ENCODE results near the gene RBM26. TPM values are rescaled to one million over a fixed set of nuclear protein-coding genes. Genes with fewer than 3 reads are reported as not detected.

RBM26 gene
- polyA plus RNA-seq, 1 experiment, result 29.1 TPM

- ChIA-PET CTCF (interaction anchor here (0.6 to 0.8 kb wide), 3 partner anchors 22 to 40 kb away, joined by 3 to 7 read pairs (median 3); partner anchors contain the start of gene RBM26), POLR2A (no interaction called here)
- Histone ChIP-seq H3K9me3 (ENCODE audit: control insufficient read depth, insufficient read depth, low read length) (no peaks in the 10 kb centered on the region), H3K27ac (ENCODE audit: low read depth, low read length) (no peak overlapping the region), H3K4me3 (ENCODE audit: low read depth, low read length) (no peak overlapping the region), H3K27me3 (ENCODE audit: control insufficient read depth, insufficient read depth, low read length) (no peaks in the 10 kb centered on the region)
- no peak for TF ChIP-seq CTCF (IDR thresholded peaks at IDR 0.05; ENCODE audit: low read depth, low read length)
- no peak for DNase-seq (ENCODE audit: low read depth, low spot score)
Measured at GRCh38 chr13:79384022-79384610, 21.9 kb downstream of the RBM26 start.

GRCh38 chr13:79382545-79383275 is 23.3 kb downstream of the RBM26 start:
- Histone ChIP-seq H3K4me3 (ENCODE audit: low read depth, low read length) (no peak overlapping the region), H3K27ac (ENCODE audit: low read depth, low read length) (no peak overlapping the region), H3K27me3 (ENCODE audit: control insufficient read depth, insufficient read depth, low read length) (no peaks in the 10 kb centered on the region), H3K9me3 (ENCODE audit: control insufficient read depth, insufficient read depth, low read length) (no peaks in the 10 kb centered on the region)
- no peak for TF ChIP-seq CTCF (IDR thresholded peaks at IDR 0.05; ENCODE audit: low read depth, low read length)
- ChIA-PET POLR2A (no interaction called here), CTCF (interaction anchor here (0.9 to 1.1 kb wide), 3 partner anchors 8 to 42 kb away, joined by 3 to 4 read pairs (median 3); no protein-coding TSS in a partner anchor)
- no peak for DNase-seq (ENCODE audit: low read depth, low spot score)

GRCh38 chr13:79380997-79381396 is 25.1 kb downstream of the RBM26 start:
- TF ChIP-seq CTCF (IDR thresholded peaks at IDR 0.05; ENCODE audit: low read depth, low read length), result no peak
- CTCF ChIA-PET, result interaction anchor here (0.6 to 3.6 kb wide), 4 partner anchors 10 to 1791 kb away, joined by 3 to 20 read pairs (median 4); no protein-coding TSS in a partner anchor

GRCh38 chr13:79379274-79379673 is 26.8 kb downstream of the RBM26 start:
- ChIA-PET CTCF (interaction anchor here (0.7 to 3.6 kb wide), 3 partner anchors 9 to 940 kb away, joined by 3 to 20 read pairs (median 9); no protein-coding TSS in a partner anchor), POLR2A (interaction anchor here (0.6 to 0.7 kb wide), 2 partner anchors 8 to 744 kb away, joined by 3 to 5 read pairs; no protein-coding TSS in a partner anchor)
- no peak for TF ChIP-seq CTCF (IDR thresholded peaks at IDR 0.05; ENCODE audit: low read depth, low read length)
- no peak overlapping the region for H3K27ac ChIP-seq (ENCODE audit: low read depth, low read length)
- no peaks in the 10 kb centered on the region for H3K27me3 ChIP-seq (ENCODE audit: control insufficient read depth, insufficient read depth, low read length)
- H3K9me3 ChIP-seq (ENCODE audit: control insufficient read depth, insufficient read depth, low read length), result no peaks in the 10 kb centered on the region
- H3K4me3 ChIP-seq (ENCODE audit: low read depth, low read length), result no peak overlapping the region
- DNase-seq (ENCODE audit: low read depth, low spot score), result no peak

More at GRCh38 chr13:79380997-79381396, 25.1 kb downstream of the RBM26 start:
- no peaks in the 10 kb centered on the region for H3K9me3 ChIP-seq (ENCODE audit: control insufficient read depth, insufficient read depth, low read length)
- no peaks in the 10 kb centered on the region for H3K27me3 ChIP-seq (ENCODE audit: control insufficient read depth, insufficient read depth, low read length)
- H3K4me3 ChIP-seq (ENCODE audit: low read depth, low read length), result no peak overlapping the region
- no peak overlapping the region for H3K27ac ChIP-seq (ENCODE audit: low read depth, low read length)
- DNase-seq (ENCODE audit: low read depth, low spot score), result no peak
- POLR2A ChIA-PET, result no interaction called here

- Histone ChIP-seq H3K27ac (ENCODE audit: low read depth, low read length) (no peak overlapping the region), H3K9me3 (ENCODE audit: control insufficient read depth, insufficient read depth, low read length) (no peaks in the 10 kb centered on the region), H3K4me3 (ENCODE audit: low read depth, low read length) (no peak overlapping the region), H3K27me3 (ENCODE audit: control insufficient read depth, insufficient read depth, low read length) (no peaks in the 10 kb centered on the region)
- POLR2A ChIA-PET, result no interaction called here
- CTCF ChIA-PET, result no interaction called here
- no peak for TF ChIP-seq CTCF (IDR thresholded peaks at IDR 0.05; ENCODE audit: low read depth, low read length)
- no peak for DNase-seq (ENCODE audit: low read depth, low spot score)
Measured at GRCh38 chr13:79376843-79377242, 29.2 kb downstream of the RBM26 start.

Measured in AG04450 (cell line).